Activated CD4-positive, alpha-beta T cell treated with anti-CD3 and anti-CD28 coated beads for 36 hours (primary cell): ENCODE measurements around the gene C1orf141. TPM values are rescaled to one million over a fixed set of nuclear protein-coding genes. Genes with fewer than 3 reads are reported as not detected.

Experiments used
- ATAC-seq: fragments of 200-7000 bp; cut with Tn5 transposase; one replicate; pipeline ENCODE4 v1.10.0; 2021; ENCODE audit warnings: mild to moderate bottlenecking, moderate library complexity
- CTCF ChIA-PET: fragments of 350-600 bp; sonication (Branson Sonifier 250); formaldehyde crosslinking; loops from one replicate; lab custom pipeline; 2021; ENCODE audit warnings: antibody characterized with exemption; lab: Charles Lee
- POLR2A ChIA-PET: fragments of 350-600 bp; sonication (Branson Sonifier 250); formaldehyde crosslinking; loops from one replicate; lab custom pipeline; 2021; ENCODE audit warnings: antibody characterized with exemption, inconsistent platforms; lab: Charles Lee
- DNase-seq: peaks from one replicate; pipeline ENCODE4 v3.0.0-alpha.2; 2020
- H3K27ac Mint-ChIP-seq: one replicate; pipeline ENCODE4 v1.8.0; 2021; ENCODE audit warnings: mixed read lengths
- H3K27me3 Mint-ChIP-seq: one replicate; pipeline ENCODE4 v1.8.0; 2021; ENCODE audit warnings: mixed read lengths
- H3K36me3 Mint-ChIP-seq: one replicate; pipeline ENCODE4 v1.8.0; 2021; ENCODE audit warnings: low read depth, mixed read lengths
- H3K4me1 Mint-ChIP-seq: one replicate; pipeline ENCODE4 v1.8.0; 2021; ENCODE audit warnings: mixed read lengths
- H3K4me3 Mint-ChIP-seq: one replicate; pipeline ENCODE4 v1.8.0; 2021; ENCODE audit warnings: mild to moderate bottlenecking, moderate library complexity, mixed read lengths
- H3K9me3 Mint-ChIP-seq: one replicate; pipeline ENCODE4 v1.8.0; 2021; ENCODE audit warnings: low read depth, mixed read lengths
- intact Hi-C, 2 experiments: fragments of 100-400 bp; cut with DNase I in 1 of 2; cut with micrococcal nuclease in 1 of 2; formaldehyde crosslinking; loops; one replicate each; pipeline versions ENCODE4 v1.14.2 to v1.15.1; 2022 to 2024; cut with DNase I, micrococcal nuclease
- total RNA-seq, 2 experiments: library from RNA; stranded (reverse); gene quantifications; one replicate each; pipeline ENCODE4 v1.2.3, GENCODE V29; 2021

Gene C1orf141
- total RNA-seq, 2 experiments from 2014 or later, result 0.11 TPM; not detected in 1

DNA sequence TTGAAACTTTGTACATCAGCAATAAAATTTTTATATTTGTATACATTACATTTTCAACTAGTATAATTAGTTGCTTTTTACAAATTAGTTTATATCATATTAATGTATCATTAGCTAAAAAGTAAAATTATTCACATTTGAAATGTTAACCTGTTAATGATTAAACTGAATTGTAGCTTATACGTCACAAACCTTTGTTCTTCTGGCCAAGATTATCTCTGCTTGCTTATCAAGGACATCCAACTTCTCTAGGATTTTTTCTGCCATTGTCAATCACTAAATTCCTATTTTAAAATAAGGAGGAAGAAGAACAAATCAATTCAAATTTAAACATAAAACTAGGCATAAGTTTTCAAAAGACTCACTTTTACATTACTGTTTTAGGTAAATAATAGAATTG is 7.8 kb downstream of the C1orf141 start:
- ATAC-seq, result no peak
- intact Hi-C loops, result no loop called here
- no peaks in the 10 kb centered on the region for H3K36me3 Mint-ChIP-seq
- H3K9me3 Mint-ChIP-seq, result no peaks in the 10 kb centered on the region
- CTCF ChIA-PET, result interaction anchor here (0.9 to 1.2 kb wide), 6 partner anchors 8 to 122 kb away, joined by 3 to 8 read pairs (median 3); partner anchors contain the start of gene C1orf141
- no peak overlapping the region for H3K4me3 Mint-ChIP-seq
- H3K27me3 Mint-ChIP-seq, result no peaks in the 10 kb centered on the region
- DNase-seq, result no peak
- H3K4me1 Mint-ChIP-seq, result peaks cover 4% of the 10 kb centered on the region
- POLR2A ChIA-PET, result no interaction called here
- no peak overlapping the region for H3K27ac Mint-ChIP-seq

DNA sequence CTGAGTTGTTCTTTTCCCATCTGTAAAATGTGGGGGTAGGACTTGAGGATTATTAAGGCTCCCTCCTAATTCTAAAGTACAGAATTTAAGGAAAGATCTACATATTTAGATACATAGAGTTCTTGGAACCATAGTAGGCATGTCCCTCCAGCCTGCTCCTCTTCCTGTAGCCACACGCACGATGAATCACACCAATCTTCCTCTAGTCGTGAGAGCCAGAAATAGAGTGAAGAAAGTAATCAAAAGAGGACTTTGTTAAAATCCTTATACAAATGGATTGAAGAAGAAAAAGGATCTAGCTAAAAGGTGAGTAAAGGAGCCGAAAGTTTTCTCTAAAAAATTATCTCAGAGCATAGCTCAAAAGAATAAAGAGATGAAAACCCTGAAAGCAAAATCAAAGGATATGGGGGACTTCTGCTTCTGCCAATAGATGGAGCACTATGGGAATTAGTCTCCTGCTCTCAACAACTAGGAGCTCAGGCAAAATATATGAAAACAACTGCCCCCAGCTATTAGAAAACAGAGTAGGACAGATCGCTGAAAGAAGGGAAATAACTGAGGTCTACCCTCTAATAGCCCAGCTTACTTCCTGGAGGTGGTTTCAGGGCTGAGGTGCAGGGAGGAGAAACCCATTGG is 8.5 kb downstream of the C1orf141 start:
- no peak overlapping the region for H3K27ac Mint-ChIP-seq
- CTCF ChIA-PET, result interaction anchor here (0.8 to 1.2 kb wide), 8 partner anchors 9 to 121 kb away, joined by 3 to 8 read pairs (median 3); partner anchors contain the start of gene C1orf141
- no peaks in the 10 kb centered on the region for H3K9me3 Mint-ChIP-seq
- POLR2A ChIA-PET, result interaction anchor here (0.6 kb wide), 1 partner anchor 18 kb away, joined by 5 read pairs; no protein-coding TSS in a partner anchor
- DNase-seq (no peak), ATAC-seq (no peak)
- H3K36me3 Mint-ChIP-seq, result no peaks in the 10 kb centered on the region
- no peak overlapping the region for H3K4me3 Mint-ChIP-seq
- H3K27me3 Mint-ChIP-seq, result no peaks in the 10 kb centered on the region
- intact Hi-C loops, result no loop called here
- H3K4me1 Mint-ChIP-seq, result peaks cover 4% of the 10 kb centered on the region

DNA sequence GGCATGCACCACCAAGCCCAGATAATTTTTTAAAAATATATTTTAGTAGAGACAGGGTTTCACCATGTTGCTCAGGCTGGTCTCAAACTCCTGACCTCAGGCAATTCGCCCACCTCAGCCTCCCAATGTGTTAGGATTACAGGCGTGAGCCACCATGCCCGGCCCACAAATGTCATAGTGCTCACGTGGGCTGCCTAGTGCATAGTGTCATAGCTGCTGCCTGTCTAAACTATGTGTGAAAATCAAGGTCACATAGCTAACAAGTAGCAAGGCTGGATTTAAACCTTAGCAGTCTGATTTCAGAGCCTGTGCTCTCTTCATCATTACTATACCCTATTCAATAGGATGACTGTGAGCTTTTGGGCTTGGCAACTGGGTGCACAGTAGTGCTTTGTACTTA is 10.3 kb downstream of the C1orf141 start:
- ATAC-seq, result no peak
- no peak for DNase-seq

DNA sequence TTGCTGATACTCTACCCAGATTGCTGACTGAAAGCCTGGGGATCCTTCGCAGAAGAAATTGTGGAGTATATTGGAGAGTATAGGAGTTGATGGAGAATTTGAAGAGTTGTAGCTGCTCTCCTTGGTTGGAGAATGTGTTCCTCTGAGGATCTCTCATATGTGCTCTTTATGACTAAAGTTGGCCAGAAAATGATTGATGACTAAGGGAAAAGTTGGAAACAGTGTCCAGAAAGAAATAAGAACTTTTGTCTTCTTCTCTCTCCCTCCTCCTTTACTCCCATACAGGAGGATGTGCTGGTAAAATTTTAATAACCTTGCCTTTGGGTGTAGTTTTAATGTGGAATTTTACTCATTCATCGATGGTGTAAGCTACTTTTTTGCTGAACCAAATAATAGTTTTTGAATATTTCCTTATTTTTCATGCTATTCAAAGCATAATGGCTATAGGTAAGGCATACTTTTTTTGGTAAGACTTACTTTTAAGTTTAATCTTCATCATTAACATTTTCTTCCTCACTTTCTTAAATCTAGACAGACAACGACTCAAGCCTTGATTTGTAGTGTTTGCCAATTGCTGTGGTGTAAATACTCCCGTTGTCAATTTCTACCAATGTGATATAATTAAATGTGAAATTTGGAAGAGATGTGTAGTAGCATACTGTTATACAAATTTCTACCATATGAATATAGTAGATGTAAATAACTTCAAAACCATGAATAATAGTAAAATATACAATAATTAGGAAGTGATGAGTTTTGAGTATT is 13.7 kb downstream of the C1orf141 start:
- intact Hi-C loops, result no loop called here
- Mint-ChIP-seq H3K27me3 (no peaks in the 10 kb centered on the region), H3K4me3 (no peak overlapping the region), H3K27ac (no peak overlapping the region), H3K9me3 (no peaks in the 10 kb centered on the region), H3K36me3 (no peaks in the 10 kb centered on the region), H3K4me1 (peaks cover 8% of the 10 kb centered on the region)
- CTCF ChIA-PET, result interaction anchor here (0.8 to 0.9 kb wide), 3 partner anchors 92 to 401 kb away, joined by 3 read pairs; no protein-coding TSS in a partner anchor
- ATAC-seq, result no peak
- POLR2A ChIA-PET, result no interaction called here
- no peak for DNase-seq

More for the DNA sequence above, 10.3 kb downstream of the C1orf141 start:
- H3K36me3 Mint-ChIP-seq, result no peaks in the 10 kb centered on the region
- ChIA-PET CTCF (interaction anchor here (0.6 to 1.9 kb wide), 3 partner anchors 10 to 60 kb away, joined by 3 to 9 read pairs (median 4); partner anchors contain the start of gene C1orf141), POLR2A (no interaction called here)
- no peaks in the 10 kb centered on the region for H3K27me3 Mint-ChIP-seq
- intact Hi-C loops, result no loop called here
- no peak overlapping the region for H3K4me3 Mint-ChIP-seq
- H3K27ac Mint-ChIP-seq, result no peak overlapping the region
- H3K9me3 Mint-ChIP-seq, result no peaks in the 10 kb centered on the region
- peaks cover 4% of the 10 kb centered on the region for H3K4me1 Mint-ChIP-seq

DNA sequence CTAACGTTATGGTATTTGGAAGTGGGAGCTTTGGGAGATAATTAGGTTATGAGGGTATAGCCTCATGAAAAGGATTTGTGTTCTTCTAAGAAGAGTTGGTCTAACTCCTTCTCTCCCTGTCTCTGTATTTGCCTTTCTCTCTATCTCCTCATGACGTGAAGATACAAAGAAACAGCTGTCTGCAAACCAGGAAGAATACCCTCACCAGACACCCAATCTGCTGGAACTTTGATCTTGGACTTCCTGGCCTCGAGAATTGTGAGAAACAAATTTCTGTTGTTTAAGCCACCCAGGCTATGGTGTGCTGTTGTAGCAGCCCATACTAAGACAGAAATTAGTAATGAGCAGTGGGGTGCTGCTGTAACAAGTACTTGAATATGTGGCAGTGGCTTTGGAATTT is 16.1 kb downstream of the C1orf141 start:
- intact Hi-C loops, result no loop called here
- Mint-ChIP-seq H3K27ac (no peak overlapping the region), H3K27me3 (no peaks in the 10 kb centered on the region), H3K36me3 (peaks cover 2% of the 10 kb centered on the region), H3K4me3 (no peak overlapping the region), H3K9me3 (peaks cover 2% of the 10 kb centered on the region), H3K4me1 (peaks cover 6% of the 10 kb centered on the region)
- POLR2A ChIA-PET, result no interaction called here
- DNase-seq, result no peak
- no peak for ATAC-seq
- CTCF ChIA-PET, result interaction anchor here (0.5 to 1.5 kb wide), 3 partner anchors 57 to 96 kb away, joined by 3 to 4 read pairs (median 3); no protein-coding TSS in a partner anchor

- intact Hi-C loops, result no loop called here
- peaks cover 2% of the 10 kb centered on the region for H3K9me3 Mint-ChIP-seq
- H3K27ac Mint-ChIP-seq, result no peak overlapping the region
- peaks cover 6% of the 10 kb centered on the region for H3K4me1 Mint-ChIP-seq
- POLR2A ChIA-PET, result no interaction called here
- CTCF ChIA-PET, result interaction anchor here (1.5 kb wide), 1 partner anchor 96 kb away, joined by 4 read pairs; no protein-coding TSS in a partner anchor
- no peak for ATAC-seq
- H3K36me3 Mint-ChIP-seq, result peaks cover 2% of the 10 kb centered on the region
- no peak for DNase-seq
- no peak overlapping the region for H3K4me3 Mint-ChIP-seq
- no peaks in the 10 kb centered on the region for H3K27me3 Mint-ChIP-seq
Observed at GRCh38 chr1:67118191-67118590, 16.6 kb downstream of the C1orf141 start.

DNA sequence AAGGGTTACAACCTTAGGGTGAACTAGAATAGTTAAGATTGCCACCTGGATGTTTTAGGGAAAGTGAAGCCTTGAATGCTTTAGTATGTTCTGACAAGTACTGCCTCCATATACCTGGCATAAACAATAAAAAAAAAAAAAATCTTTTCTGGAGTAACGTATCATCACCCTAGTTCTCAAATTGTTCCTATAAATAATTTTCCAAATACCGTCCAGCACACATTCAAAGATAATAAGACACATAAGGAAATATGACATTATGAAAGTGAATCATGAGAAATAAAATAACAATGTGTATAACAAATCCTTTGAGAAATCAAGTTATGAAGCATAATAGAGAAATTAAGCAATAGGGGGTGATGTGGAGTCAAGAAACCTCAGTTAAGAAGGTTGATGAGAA is 20.6 kb downstream of the C1orf141 start:
- CTCF ChIA-PET, result interaction anchor here (0.9 to 1.3 kb wide), 2 partner anchors 8 to 236 kb away, joined by 3 to 4 read pairs; no protein-coding TSS in a partner anchor

GRCh38 chr1:67110352-67110751 is 24.4 kb downstream of the C1orf141 start:
- CTCF ChIA-PET, result no interaction called here

More for the DNA sequence above, 20.6 kb downstream of the C1orf141 start:
- intact Hi-C loops, result no loop called here
- no peaks in the 10 kb centered on the region for H3K27me3 Mint-ChIP-seq
- H3K27ac Mint-ChIP-seq, result no peak overlapping the region
- no peak overlapping the region for H3K4me3 Mint-ChIP-seq
- DNase-seq (no peak), ATAC-seq (no peak)
- POLR2A ChIA-PET, result no interaction called here
- H3K4me1 Mint-ChIP-seq, result peaks cover 6% of the 10 kb centered on the region
- H3K36me3 Mint-ChIP-seq, result peaks cover 2% of the 10 kb centered on the region
- peaks cover 2% of the 10 kb centered on the region for H3K9me3 Mint-ChIP-seq

DNA sequence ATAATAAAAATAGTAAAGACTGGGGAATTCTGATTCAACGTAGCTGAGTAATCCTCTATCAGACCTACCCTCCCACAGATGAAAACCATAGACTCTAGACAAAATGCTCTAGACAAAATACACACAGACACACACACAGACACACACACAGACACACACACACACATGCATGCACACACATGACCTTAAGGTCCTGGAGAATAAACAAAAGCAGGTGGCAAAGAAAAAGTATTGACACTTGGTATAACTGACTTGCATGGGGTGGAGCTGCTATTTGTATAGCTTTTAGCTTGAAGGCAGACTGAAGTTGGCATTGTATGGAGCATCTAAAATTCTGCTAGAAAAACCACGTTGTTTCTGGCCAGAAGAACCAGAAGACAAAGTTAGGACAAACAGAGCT is 29.3 kb downstream of the C1orf141 start:
- ChIA-PET CTCF (interaction anchor here (1.0 to 1.7 kb wide), 5 partner anchors 9 to 395 kb away, joined by 3 to 4 read pairs (median 3); no protein-coding TSS in a partner anchor), POLR2A (no interaction called here)
- Mint-ChIP-seq H3K36me3 (no peaks in the 10 kb centered on the region), H3K4me3 (no peak overlapping the region), H3K27me3 (peaks cover 8% of the 10 kb centered on the region), H3K27ac (no peak overlapping the region), H3K4me1 (no peaks in the 10 kb centered on the region), H3K9me3 (no peaks in the 10 kb centered on the region)
- intact Hi-C loops, result loop anchor here in 1 of 2 experiments (5.0 kb wide), 1 partner anchor 43 kb away; no protein-coding TSS in a partner anchor
- ATAC-seq, result no peak
- no peak for DNase-seq

More at GRCh38 chr1:67110352-67110751, 24.4 kb downstream of the C1orf141 start:
- Mint-ChIP-seq H3K4me3 (no peak overlapping the region), H3K9me3 (peaks cover 2% of the 10 kb centered on the region), H3K27ac (no peak overlapping the region), H3K4me1 (no peaks in the 10 kb centered on the region), H3K27me3 (no peaks in the 10 kb centered on the region), H3K36me3 (peaks cover 2% of the 10 kb centered on the region)
- POLR2A ChIA-PET, result no interaction called here
- DNase-seq (no peak), ATAC-seq (no peak)
- intact Hi-C loops, result no loop called here

DNA sequence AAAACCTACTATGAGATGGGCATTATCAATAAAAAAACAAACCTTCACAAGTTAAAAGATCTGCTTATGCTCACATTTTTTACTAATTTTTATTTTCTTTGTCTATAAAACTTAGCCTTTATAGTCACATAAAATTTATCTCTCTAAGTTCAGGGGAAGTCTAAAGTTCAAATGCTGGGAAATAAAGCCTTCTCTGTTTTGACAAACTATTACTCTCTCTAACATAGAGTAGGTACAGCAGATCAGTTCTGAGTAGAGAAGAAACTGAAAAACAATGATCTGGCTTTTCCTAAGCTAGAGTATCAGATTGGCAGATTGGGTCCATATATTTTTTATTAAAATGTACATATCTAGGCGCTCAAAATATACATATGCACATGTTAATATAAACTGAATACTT is 31.2 kb downstream of the C1orf141 start:
- no peaks in the 10 kb centered on the region for H3K9me3 Mint-ChIP-seq
- POLR2A ChIA-PET, result no interaction called here
- intact Hi-C loops, result no loop called here
- DNase-seq (no peak), ATAC-seq (no peak)
- peaks cover 8% of the 10 kb centered on the region for H3K27me3 Mint-ChIP-seq
- no peaks in the 10 kb centered on the region for H3K36me3 Mint-ChIP-seq
- CTCF ChIA-PET, result interaction anchor here (0.5 kb wide), 1 partner anchor 749 kb away, joined by 3 read pairs; no protein-coding TSS in a partner anchor
- no peak overlapping the region for H3K4me3 Mint-ChIP-seq
- no peak overlapping the region for H3K27ac Mint-ChIP-seq
- no peaks in the 10 kb centered on the region for H3K4me1 Mint-ChIP-seq

- no peak for DNase-seq
- ChIA-PET POLR2A (no interaction called here), CTCF (no interaction called here)
- Mint-ChIP-seq H3K4me3 (no peak overlapping the region), H3K9me3 (no peaks in the 10 kb centered on the region), H3K36me3 (no peaks in the 10 kb centered on the region), H3K27ac (no peak overlapping the region), H3K27me3 (peaks cover 8% of the 10 kb centered on the region), H3K4me1 (no peaks in the 10 kb centered on the region)
- intact Hi-C loops, result no loop called here
- no peak for ATAC-seq
Observed at GRCh38 chr1:67100833-67101232, 33.9 kb downstream of the C1orf141 start.
